CD14-positive monocyte (primary cell): ENCODE data around the gene CHRNB1. TPM values are rescaled to one million over a fixed set of nuclear protein-coding genes. Genes with fewer than 3 reads are reported as not detected.
A peak's percentile ranks its signal among the peaks of the same experiment; 100 is the strongest.

ENCODE experiments used
- DNase-seq, 3 donors: peaks; one replicate each; pipeline ENCODE4 v3.0.0-alpha.2; 2011 to 2022
- H2AFZ ChIP-seq: 2 replicates; pipeline ENCODE4 v1.6.0; 2012; ENCODE audit warnings: mild to moderate bottlenecking, low read depth, low read length, inconsistent platforms; ENCODE audit not compliant: insufficient read depth, poor library complexity, severe bottlenecking
- H3K27ac ChIP-seq, 2 donors: 1 replicate in 1 of 2; 2 replicates in 1 of 2; pipeline ENCODE4 v1.5.1; 2012 to 2013; ENCODE audit warnings: low read length in 2 of 2, control low read depth in 1 of 2, inconsistent platforms in 1 of 2, low read depth in 1 of 2, mild to moderate bottlenecking in 1 of 2
- H3K27me3 ChIP-seq, 2 donors: one replicate each; pipeline versions ENCODE4 v1.6.0 to v1.6.1; 2011 to 2013; ENCODE audit warnings: low read length in 2 of 2; ENCODE audit not compliant: control insufficient read depth in 2 of 2, insufficient read depth in 2 of 2
- H3K36me3 ChIP-seq, 2 donors: replicated peaks in 1 of 2; 1 replicate in 1 of 2; 2 replicates in 1 of 2; pipeline versions ENCODE4 v1.5.1 to v1.6.1; 2012 to 2013; ENCODE audit warnings: low read length in 2 of 2, control low read depth in 1 of 2, inconsistent platforms in 1 of 2, mild to moderate bottlenecking in 1 of 2; ENCODE audit not compliant: insufficient read depth in 2 of 2, control insufficient read depth in 1 of 2
- H3K4me1 ChIP-seq, 2 donors: 1 replicate in 1 of 2; 2 replicates in 1 of 2; pipeline versions ENCODE4 v1.5.1 to v1.6.1; 2012 to 2013; ENCODE audit warnings: low read length in 2 of 2, control low read depth in 1 of 2, inconsistent platforms in 1 of 2, mild to moderate bottlenecking in 1 of 2, moderate library complexity in 1 of 2; ENCODE audit not compliant: insufficient read depth in 2 of 2, control insufficient read depth in 1 of 2
- H3K4me2 ChIP-seq: replicated peaks from 2 replicates; pipeline ENCODE3; 2012; ENCODE audit warnings: low read length, moderate library complexity, mild to moderate bottlenecking; ENCODE audit not compliant: poor library complexity, severe bottlenecking; ENCODE audit errors: extremely low read depth
- H3K4me3 ChIP-seq, 3 experiments: fragments of 200-600 bp in 1 of 3; sonication (generic) in 1 of 3; replicated peaks in 1 of 3; 1 replicate in 2 of 3; 2 replicates in 1 of 3; pipeline ENCODE4 v1.5.1; 2011 to 2013; ENCODE audit warnings: low read length in 3 of 3, mild to moderate bottlenecking in 3 of 3, control low read depth in 2 of 3, low read depth in 2 of 3, inconsistent platforms in 1 of 3, moderate library complexity in 1 of 3
- H3K79me2 ChIP-seq: 2 replicates; pipeline ENCODE4 v1.6.0; 2012; ENCODE audit warnings: mild to moderate bottlenecking, control low read depth, inconsistent platforms, low read length, moderate library complexity; ENCODE audit not compliant: insufficient read depth
- H3K9ac ChIP-seq: 2 replicates; pipeline ENCODE4 v1.6.0; 2017; ENCODE audit warnings: low read length, mild to moderate bottlenecking; ENCODE audit not compliant: insufficient read depth, poor library complexity, severe bottlenecking
- H3K9me3 ChIP-seq, 2 donors: replicated peaks in 1 of 2; 1 replicate in 1 of 2; 2 replicates in 1 of 2; pipeline versions ENCODE4 v1.5.1 to v1.6.1; 2012 to 2013; ENCODE audit warnings: low read length in 2 of 2, control low read depth in 1 of 2; ENCODE audit not compliant: control insufficient read depth in 1 of 2, insufficient read depth in 1 of 2
- H4K20me1 ChIP-seq: 2 replicates; pipeline ENCODE4 v1.6.0; 2012; ENCODE audit warnings: mild to moderate bottlenecking, low read length, control low read depth, moderate library complexity; ENCODE audit not compliant: insufficient read depth
- H3K27ac Mint-ChIP-seq, 7 donors: one replicate each; pipeline ENCODE4 v1.8.0; 2020; ENCODE audit warnings: mild to moderate bottlenecking in 7 of 7, mixed read lengths in 7 of 7, moderate library complexity in 6 of 7, inconsistent platforms in 2 of 7
- H3K27me3 Mint-ChIP-seq, 3 donors: one replicate each; pipeline ENCODE4 v1.8.0; 2021 to 2022; ENCODE audit warnings: low read depth in 3 of 3, mild to moderate bottlenecking in 3 of 3, mixed read lengths in 3 of 3, moderate library complexity in 3 of 3, inconsistent platforms in 1 of 3
- H3K36me3 Mint-ChIP-seq, 2 donors: one replicate each; pipeline ENCODE4 v1.8.0; 2020; ENCODE audit warnings: mixed read lengths in 2 of 2, inconsistent platforms in 1 of 2, mild to moderate bottlenecking in 1 of 2
- H3K4me1 Mint-ChIP-seq: one replicate; pipeline ENCODE4 v1.8.0; 2020; ENCODE audit warnings: mild to moderate bottlenecking, mixed read lengths
- H3K4me3 Mint-ChIP-seq, 2 donors: one replicate each; pipeline ENCODE4 v1.8.0; 2020; ENCODE audit warnings: mild to moderate bottlenecking in 2 of 2, mixed read lengths in 2 of 2, moderate library complexity in 1 of 2
- H3K9me3 Mint-ChIP-seq, 7 donors: one replicate each; pipeline ENCODE4 v1.8.0; 2020 to 2022; ENCODE audit warnings: mixed read lengths in 7 of 7, mild to moderate bottlenecking in 6 of 7, moderate library complexity in 6 of 7, inconsistent platforms in 2 of 7
- CTCF ChIP-seq: fragments of 200-600 bp; IDR thresholded peaks from one replicate; pipeline ENCODE4 v1.8.0; 2022; ENCODE audit warnings: antibody characterized with exemption, mild to moderate bottlenecking
- WGBS: methylation state at CpG from one replicate; pipeline ENCODE4 v1.1.5; 2013; ENCODE audit warnings: missing lambda C conversion rate; ENCODE audit not compliant: insufficient coverage; 5-methylcytosine and 5-hydroxymethylcytosine counted together
- intact Hi-C, 2 donors: fragments of 100-400 bp; cut with micrococcal nuclease; formaldehyde crosslinking; loops; one replicate each; pipeline versions ENCODE4 v1.15.0 to v1.15.1; 2023
- polyA plus RNA-seq, 3 donors: library from polyadenylated mRNA; depleted of rRNA in 1 of 3; unstranded in 2 of 3; stranded (reverse) in 1 of 3; fragments of 300-500 nt in 2 of 3; fragments of >200 nt in 1 of 3; fragmentation: Illumina TruSeq in 2 of 3; gene quantifications; 1 replicate in 2 of 3; 2 replicates in 1 of 3; pipeline ENCODE4 v1.2.3, GENCODE V29; 2012 to 2021

The CHRNB1 gene
- polyA plus RNA-seq, 3 donors: 9.3 to 15.7 (median 14.7) TPM

GRCh38 chr17:7411427-7411750 is 33.5 kb upstream of the CHRNB1 start:
- no peak overlapping the region for H3K4me3 ChIP-seq
- H3K4me3 Mint-ChIP-seq: no peak overlapping the region
- no peaks in the 10 kb centered on the region for H3K36me3 ChIP-seq
- no peaks in the 10 kb centered on the region for H3K36me3 Mint-ChIP-seq
- no peaks in the 10 kb centered on the region for H4K20me1 ChIP-seq
- TF ChIP-seq CTCF: no peak
- no peak overlapping the region for H2AFZ ChIP-seq
- H3K27ac ChIP-seq: no peak overlapping the region
- H3K4me1 ChIP-seq: no peaks in the 10 kb centered on the region
- peaks cover 29 to 39% (median 31%) of the 10 kb centered on the region in 3 donors for H3K27me3 Mint-ChIP-seq
- no peak overlapping the region for H3K4me2 ChIP-seq
- WGBS: 96% methylated on average over 8 of the region's 8 CpGs
- no peak overlapping the region for H3K27ac Mint-ChIP-seq
- H3K4me1 Mint-ChIP-seq: peaks cover 5% of the 10 kb centered on the region
- no peak for DNase-seq
- H3K27me3 ChIP-seq: peaks cover 0 to 22% of the 10 kb centered on the region in 2 donors
- H3K79me2 ChIP-seq: no peaks in the 10 kb centered on the region
- no peaks in the 10 kb centered on the region for H3K9me3 ChIP-seq
- H3K9me3 Mint-ChIP-seq: peaks cover 0 to 3% (median 0%) of the 10 kb centered on the region in 7 donors
- no peak overlapping the region for H3K9ac ChIP-seq
- intact Hi-C loops: no loop called here

- H3K9me3 ChIP-seq: no peaks in the 10 kb centered on the region
- Mint-ChIP-seq H3K4me3 (no peak overlapping the region), H3K4me1 (no peaks in the 10 kb centered on the region), H3K9me3 (peaks cover 0 to 3% (median 0%) of the 10 kb centered on the region in 7 donors), H3K36me3 (no peaks in the 10 kb centered on the region), H3K27ac (peak overlapping the region in 1 of 7 donors; percentile 1), H3K27me3 (peaks cover 16 to 31% (median 16%) of the 10 kb centered on the region in 3 donors)
- no peaks in the 10 kb centered on the region for H4K20me1 ChIP-seq
- no peaks in the 10 kb centered on the region for H3K36me3 ChIP-seq
- H2AFZ ChIP-seq: no peak overlapping the region
- H3K9ac ChIP-seq: no peak overlapping the region
- TF ChIP-seq CTCF: no peak
- no peak overlapping the region for H3K27ac ChIP-seq
- intact Hi-C loops: no loop called here
- DNase-seq: no peak
- no peak overlapping the region for H3K4me3 ChIP-seq
- H3K4me2 ChIP-seq: no peak overlapping the region
- no peaks in the 10 kb centered on the region for H3K79me2 ChIP-seq
- no peaks in the 10 kb centered on the region for H3K4me1 ChIP-seq
- 89% methylated on average over 3 of the region's 6 CpGs for WGBS
- peaks cover 0 to 10% of the 10 kb centered on the region in 2 donors for H3K27me3 ChIP-seq
Observed at GRCh38 chr17:7413346-7413985, 31.4 kb upstream of the CHRNB1 start.
